Activated T-helper 9 cell treated with anti-CD3 and anti-CD28 coated beads, Interleukin-2, amount 50 U/mL, for 16 hours (primary cell): ENCODE data around the gene PCDHGB3.
"Not testable (repeated sequence)": the region's sequence is repeated elsewhere in the genome, so short reads cannot be mapped to it uniquely, and the experiment has no call there.

ENCODE experiments used
- DNase-seq: peaks from one replicate; pipeline ENCODE4 v3.0.0-alpha.2; 2020; ENCODE audit warnings: low read depth

PCDHGB3 gene

GRCh38 chr5:141359790-141360426 is 10.1 kb upstream of the PCDHGB3 start, which contains the start of gene PCDHGB2:
Gene PCDHGB2 (plus strand): TSS chr5:141359994. CDS start chr5:141360136, 142 bp downstream.
- DNase-seq = no peak

GRCh38 chr5:141360685-141361084 is 9.4 kb upstream of the PCDHGB3 start:
- no peak for DNase-seq

GRCh38 chr5:141362719-141363118 is 7.3 kb upstream of the PCDHGB3 start:
- no peak for DNase-seq

GRCh38 chr5:141363952-141364660 is 5.9 kb upstream of the PCDHGB3 start, which contains the start of gene PCDHGA5:
Gene PCDHGA5 (plus strand): TSS chr5:141364162. CDS start chr5:141364331, 169 bp downstream.
- no peak for DNase-seq

- no peak for DNase-seq
Measured at GRCh38 chr5:141366016-141366896, 3.8 kb upstream of the PCDHGB3 start.

- no peak for DNase-seq
Measured at GRCh38 chr5:141371572-141372475, 1.8 kb downstream of the PCDHGB3 start.

- no peak for DNase-seq
Measured at GRCh38 chr5:141373673-141374317, 3.8 kb downstream of the PCDHGB3 start, which contains the start of gene PCDHGA6. Gene PCDHGA6 (plus strand): TSS chr5:141373891. CDS start chr5:141374084, 193 bp downstream.

- no peak for DNase-seq
Measured at GRCh38 chr5:141374627-141375026, 4.6 kb downstream of the PCDHGB3 start.

GRCh38 chr5:141375444-141376155 is 5.6 kb downstream of the PCDHGB3 start:
- DNase-seq = not testable (repeated sequence)

- DNase-seq = no peak
Measured at GRCh38 chr5:141382469-141383294, 12.6 kb downstream of the PCDHGB3 start, which contains the start of gene PCDHGA7. Gene PCDHGA7 (plus strand): TSS chr5:141382742. CDS start chr5:141382900, 158 bp downstream.

GRCh38 chr5:141383345-141383744 is 13.3 kb downstream of the PCDHGB3 start:
- no peak for DNase-seq

- no peak for DNase-seq
Measured at GRCh38 chr5:141384471-141385267, 14.6 kb downstream of the PCDHGB3 start.

- not testable (repeated sequence) for DNase-seq
Measured at GRCh38 chr5:141387557-141388311, 17.7 kb downstream of the PCDHGB3 start, which contains the start of gene PCDHGB4. Gene PCDHGB4 (plus strand): TSS chr5:141387698. CDS start chr5:141387885, 187 bp downstream.

GRCh38 chr5:141388661-141389060 is 18.6 kb downstream of the PCDHGB3 start:
- DNase-seq = no peak

- DNase-seq = no peak
Measured at GRCh38 chr5:141389153-141390042, 19.4 kb downstream of the PCDHGB3 start.
